ENCODE results near the gene CFAP20DC.

DNA sequence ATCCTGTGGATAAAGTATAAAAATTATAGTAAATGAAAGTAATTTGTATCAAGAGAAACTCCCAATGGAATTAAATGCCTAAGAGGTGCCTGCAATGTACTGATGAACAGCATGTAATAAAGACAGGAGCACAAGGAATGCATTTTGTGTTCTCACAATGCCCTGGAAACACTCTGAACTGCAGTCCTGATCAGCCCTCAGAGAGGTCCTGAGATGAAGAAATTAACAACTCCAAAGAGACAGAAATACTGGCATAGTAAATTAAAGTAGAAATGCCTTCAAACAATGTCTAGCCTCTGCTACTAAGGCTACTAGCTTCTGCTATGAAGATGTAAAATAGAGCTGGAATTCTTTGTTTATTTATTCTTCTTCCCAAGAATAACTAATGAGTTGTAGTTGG is 59.9 kb downstream of the CFAP20DC start:
- TF ChIP-seq CTCF (conservative IDR thresholded peaks at IDR 0.05; ENCODE audit: low read depth, low read length) (no peak), POLR2A (IDR thresholded peaks at IDR 0.05; ENCODE audit: low read depth, low read length) (no peak), SMC3 (IDR thresholded peaks at IDR 0.05; ENCODE audit: low read depth, low read length) (no peak), CHD1 (IDR thresholded peaks at IDR 0.05; ENCODE audit: low read depth, low read length) (no peak), MXI1 (IDR thresholded peaks at IDR 0.05; ENCODE audit: borderline replicate concordance, low read depth, low read length) (no peak), BHLHE40 (IDR thresholded peaks at IDR 0.05; ENCODE audit: low read depth, low read length) (no peak)
